ENCODE data around the gene SLIT3. TPM values are rescaled to one million over a fixed set of nuclear protein-coding genes. Genes with fewer than 3 reads are reported as not detected.

The SLIT3 gene
- total RNA-seq, 1 experiment from 2014 or later = 0.44 TPM

DNA sequence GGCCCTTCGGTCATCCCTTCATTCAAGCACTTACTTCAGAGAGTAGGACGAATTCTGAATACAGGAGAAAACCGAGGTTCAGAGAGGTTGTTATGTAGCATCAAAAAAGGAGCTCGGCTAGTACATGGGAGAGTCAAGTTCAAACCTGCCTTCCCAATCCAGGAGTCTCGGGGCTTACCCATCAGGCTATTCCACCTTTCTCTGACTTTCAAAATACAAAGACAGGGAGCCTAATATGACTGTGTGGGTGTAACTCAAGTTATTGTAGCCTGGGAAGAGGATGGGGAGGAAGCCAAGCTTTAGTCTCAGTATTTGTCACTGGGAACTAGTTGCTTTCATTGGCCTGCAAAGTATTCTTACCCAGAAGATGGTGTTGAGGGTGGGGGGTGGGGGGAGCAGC is 447.0 kb downstream of the SLIT3 start:
- Histone ChIP-seq H3K9me3 (ENCODE audit: low read length) (no peaks in the 10 kb centered on the region), H3K27ac (ENCODE audit: low read length) (no peak overlapping the region), H3K9me2 (replicated peaks; ENCODE audit: low read length) (no peaks in the 10 kb centered on the region), H4K20me1 (ENCODE audit: low read length) (no peaks in the 10 kb centered on the region), H3K4me3 (ENCODE audit: low read length) (no peak overlapping the region), H3K4me2 (ENCODE audit: low read length) (no peak overlapping the region), H3K36me3 (ENCODE audit: low read depth, low read length) (no peaks in the 10 kb centered on the region), H2AFZ (ENCODE audit: low read length) (no peak overlapping the region), H3F3A (ENCODE audit: low read length, unreplicated experiment) (no peaks in the 10 kb centered on the region), H3K4me1 (ENCODE audit: insufficient read depth, low read length) (peaks cover 6% of the 10 kb centered on the region; the same call in 1 of the 2 replicates), H3K79me2 (ENCODE audit: low read length) (no peaks in the 10 kb centered on the region), H3K27me3 (ENCODE audit: low read length) (peaks cover 85% of the 10 kb centered on the region), H3K9ac (ENCODE audit: low read length) (no peak overlapping the region)
- no peak for TF ChIP-seq EZH2 (IDR thresholded peaks at IDR 0.05; ENCODE audit: low read length, unreplicated experiment)
- TF ChIP-seq CTCF (conservative IDR thresholded peaks at IDR 0.05; ENCODE audit: low read depth, low read length) = no peak
- TF ChIP-seq EZH2phosphoT487 (IDR thresholded peaks at IDR 0.05; ENCODE audit: borderline replicate concordance, low read length) = no peak
- no peak for DNase-seq
- ATAC-seq = no peak
- intact Hi-C loops (cut with micrococcal nuclease) = no loop called here
- ChIA-PET POLR2A (ENCODE audit: unreplicated experiment) (no interaction called here), CTCF (no interaction called here)
- BruUV-seq (replicated peaks) = no TSS peak

DNA sequence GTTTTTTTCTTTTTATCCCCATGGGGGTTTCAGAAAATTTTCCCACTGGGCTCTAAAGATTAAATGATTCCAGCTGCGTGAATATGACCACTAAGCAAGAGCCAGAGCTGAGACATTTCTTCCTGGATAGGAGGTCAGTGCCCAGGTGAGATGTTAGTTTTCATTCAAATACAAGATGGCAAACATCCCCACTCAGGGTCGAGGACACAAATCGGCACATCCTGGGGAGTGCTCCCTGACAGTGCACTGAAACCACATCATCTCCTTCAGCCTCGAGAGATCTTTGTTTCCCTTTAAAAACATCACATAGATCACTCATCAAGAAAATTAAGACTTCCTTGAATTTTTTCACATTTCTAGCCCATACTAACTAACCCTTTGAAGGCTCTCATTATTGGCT is 448.6 kb downstream of the SLIT3 start:
- Histone ChIP-seq H4K20me1 (ENCODE audit: low read length) (no peaks in the 10 kb centered on the region), H3K4me2 (ENCODE audit: low read length) (no peak overlapping the region), H3K27ac (ENCODE audit: low read length) (no peak overlapping the region), H3K9me3 (ENCODE audit: low read length) (no peaks in the 10 kb centered on the region), H3K36me3 (ENCODE audit: low read depth, low read length) (no peaks in the 10 kb centered on the region), H3K79me2 (ENCODE audit: low read length) (no peaks in the 10 kb centered on the region), H2AFZ (ENCODE audit: low read length) (no peak overlapping the region), H3K27me3 (ENCODE audit: low read length) (peaks cover 85% of the 10 kb centered on the region), H3F3A (ENCODE audit: low read length, unreplicated experiment) (no peaks in the 10 kb centered on the region), H3K9me2 (replicated peaks; ENCODE audit: low read length) (no peaks in the 10 kb centered on the region), H3K4me3 (ENCODE audit: low read length) (no peak overlapping the region), H3K4me1 (ENCODE audit: insufficient read depth, low read length) (peaks cover 6% of the 10 kb centered on the region; the same call in 1 of the 2 replicates), H3K9ac (ENCODE audit: low read length) (no peak overlapping the region)
- ChIA-PET CTCF (no interaction called here), POLR2A (ENCODE audit: unreplicated experiment) (no interaction called here)
- ATAC-seq (no peak; the same call in 1 of the 2 replicates), DNase-seq (no peak)
- intact Hi-C loops (cut with micrococcal nuclease) = no loop called here
- TF ChIP-seq EZH2 (IDR thresholded peaks at IDR 0.05; ENCODE audit: low read length, unreplicated experiment) = no peak
- no peak for TF ChIP-seq EZH2phosphoT487 (IDR thresholded peaks at IDR 0.05; ENCODE audit: borderline replicate concordance, low read length)
- TF ChIP-seq CTCF (conservative IDR thresholded peaks at IDR 0.05; ENCODE audit: low read depth, low read length) = no peak
- BruUV-seq (replicated peaks) = no TSS peak

GRCh38 chr5:168851902-168852321 is 449.0 kb downstream of the SLIT3 start:
- H3K9me3 ChIP-seq (ENCODE audit: low read length) = no peaks in the 10 kb centered on the region
- peaks cover 6% of the 10 kb centered on the region; the same call in 1 of the 2 replicates for H3K4me1 ChIP-seq (ENCODE audit: insufficient read depth, low read length)
- POLR2A ChIA-PET (ENCODE audit: unreplicated experiment) = no interaction called here
- no peaks in the 10 kb centered on the region for H3K79me2 ChIP-seq (ENCODE audit: low read length)
- H3K4me2 ChIP-seq (ENCODE audit: low read length) = no peak overlapping the region
- intact Hi-C loops (cut with micrococcal nuclease) = no loop called here
- no peak for TF ChIP-seq CTCF (conservative IDR thresholded peaks at IDR 0.05; ENCODE audit: low read depth, low read length)
- no peak for TF ChIP-seq EZH2 (IDR thresholded peaks at IDR 0.05; ENCODE audit: low read length, unreplicated experiment)
- TF ChIP-seq EZH2phosphoT487 (IDR thresholded peaks at IDR 0.05; ENCODE audit: borderline replicate concordance, low read length) = no peak
- no peaks in the 10 kb centered on the region for H3K9me2 ChIP-seq (replicated peaks; ENCODE audit: low read length)
- no peak overlapping the region for H2AFZ ChIP-seq (ENCODE audit: low read length)
- no peak overlapping the region for H3K4me3 ChIP-seq (ENCODE audit: low read length)
- H3K27ac ChIP-seq (ENCODE audit: low read length) = no peak overlapping the region
- no peaks in the 10 kb centered on the region for H3F3A ChIP-seq (ENCODE audit: low read length, unreplicated experiment)
- CTCF ChIA-PET = no interaction called here
- no TSS peak for BruUV-seq (replicated peaks)
- DNase-seq = peak; percentile 54
- H3K36me3 ChIP-seq (ENCODE audit: low read depth, low read length) = no peaks in the 10 kb centered on the region
- H3K27me3 ChIP-seq (ENCODE audit: low read length) = peaks cover 85% of the 10 kb centered on the region
- no peak overlapping the region for H3K9ac ChIP-seq (ENCODE audit: low read length)
- peak; percentile 53; the same call in 1 of the 2 replicates for ATAC-seq
- no peaks in the 10 kb centered on the region for H4K20me1 ChIP-seq (ENCODE audit: low read length)

Measured in PC-3 (cell line).